GM12872 (cell line): ENCODE data around the gene EXD1.

Experiments used
- TF ChIP-seq, protein P1 (sequence below): IDR thresholded peaks from 3 replicates; pipeline ENCODE4 v1.5.1; 2011; ENCODE audit warnings: low read depth, mild to moderate bottlenecking, low read length, moderate library complexity; ENCODE audit not compliant: insufficient read depth

The EXD1 gene

DNA sequence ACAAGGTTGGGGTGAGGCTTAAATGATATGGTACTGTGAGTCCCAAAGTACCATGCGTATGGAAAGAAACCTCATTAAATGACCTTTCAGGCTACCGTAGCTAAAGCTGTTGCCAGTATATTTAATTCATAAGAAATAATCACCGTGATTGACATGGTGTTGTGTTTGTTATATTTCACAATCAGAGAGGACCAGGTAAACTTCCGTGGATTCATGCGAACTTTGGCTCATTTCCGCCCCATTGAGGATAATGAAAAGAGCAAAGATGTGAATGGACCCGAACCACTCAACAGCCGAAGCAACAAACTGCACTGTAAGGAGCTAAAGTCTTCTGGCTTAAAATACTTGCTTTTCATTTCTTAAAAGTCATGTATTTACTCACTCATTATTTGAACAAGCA, 32.0 kb upstream of the EXD1 start:
- TF ChIP-seq, protein P1, sequence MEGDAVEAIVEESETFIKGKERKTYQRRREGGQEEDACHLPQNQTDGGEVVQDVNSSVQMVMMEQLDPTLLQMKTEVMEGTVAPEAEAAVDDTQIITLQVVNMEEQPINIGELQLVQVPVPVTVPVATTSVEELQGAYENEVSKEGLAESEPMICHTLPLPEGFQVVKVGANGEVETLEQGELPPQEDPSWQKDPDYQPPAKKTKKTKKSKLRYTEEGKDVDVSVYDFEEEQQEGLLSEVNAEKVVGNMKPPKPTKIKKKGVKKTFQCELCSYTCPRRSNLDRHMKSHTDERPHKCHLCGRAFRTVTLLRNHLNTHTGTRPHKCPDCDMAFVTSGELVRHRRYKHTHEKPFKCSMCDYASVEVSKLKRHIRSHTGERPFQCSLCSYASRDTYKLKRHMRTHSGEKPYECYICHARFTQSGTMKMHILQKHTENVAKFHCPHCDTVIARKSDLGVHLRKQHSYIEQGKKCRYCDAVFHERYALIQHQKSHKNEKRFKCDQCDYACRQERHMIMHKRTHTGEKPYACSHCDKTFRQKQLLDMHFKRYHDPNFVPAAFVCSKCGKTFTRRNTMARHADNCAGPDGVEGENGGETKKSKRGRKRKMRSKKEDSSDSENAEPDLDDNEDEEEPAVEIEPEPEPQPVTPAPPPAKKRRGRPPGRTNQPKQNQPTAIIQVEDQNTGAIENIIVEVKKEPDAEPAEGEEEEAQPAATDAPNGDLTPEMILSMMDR: no peak

DNA sequence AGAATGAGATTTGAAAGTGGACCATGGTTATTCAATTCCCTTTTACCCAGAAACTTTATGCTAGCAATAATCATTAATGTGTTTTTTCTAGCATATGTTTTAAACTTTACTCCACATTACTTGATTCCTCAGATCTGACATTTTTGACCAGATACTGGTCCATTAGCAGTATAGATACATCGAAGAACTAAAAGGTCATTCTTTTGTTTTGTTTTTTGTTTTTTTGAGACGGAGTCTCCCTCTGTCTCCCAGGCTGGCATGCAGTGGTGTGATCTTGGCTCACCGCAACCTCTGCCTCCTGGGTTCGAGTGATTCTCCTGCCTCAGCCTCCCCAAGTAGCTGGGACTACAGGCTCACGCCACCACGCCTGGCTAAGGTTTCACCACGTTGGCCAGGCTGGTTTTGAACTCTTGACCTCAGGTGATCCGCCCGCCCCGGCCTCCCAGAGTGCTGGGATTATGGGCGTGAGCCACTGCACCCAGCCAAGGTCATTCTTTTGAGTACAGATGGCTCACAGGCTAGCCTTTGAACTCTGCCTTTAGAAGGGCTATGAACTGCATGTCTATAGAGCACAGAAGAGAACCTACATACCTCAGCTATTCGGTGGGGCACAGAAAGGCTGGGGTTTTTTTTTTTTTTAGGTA, 29.1 kb upstream of the EXD1 start:
- TF ChIP-seq, protein P1: no peak

DNA sequence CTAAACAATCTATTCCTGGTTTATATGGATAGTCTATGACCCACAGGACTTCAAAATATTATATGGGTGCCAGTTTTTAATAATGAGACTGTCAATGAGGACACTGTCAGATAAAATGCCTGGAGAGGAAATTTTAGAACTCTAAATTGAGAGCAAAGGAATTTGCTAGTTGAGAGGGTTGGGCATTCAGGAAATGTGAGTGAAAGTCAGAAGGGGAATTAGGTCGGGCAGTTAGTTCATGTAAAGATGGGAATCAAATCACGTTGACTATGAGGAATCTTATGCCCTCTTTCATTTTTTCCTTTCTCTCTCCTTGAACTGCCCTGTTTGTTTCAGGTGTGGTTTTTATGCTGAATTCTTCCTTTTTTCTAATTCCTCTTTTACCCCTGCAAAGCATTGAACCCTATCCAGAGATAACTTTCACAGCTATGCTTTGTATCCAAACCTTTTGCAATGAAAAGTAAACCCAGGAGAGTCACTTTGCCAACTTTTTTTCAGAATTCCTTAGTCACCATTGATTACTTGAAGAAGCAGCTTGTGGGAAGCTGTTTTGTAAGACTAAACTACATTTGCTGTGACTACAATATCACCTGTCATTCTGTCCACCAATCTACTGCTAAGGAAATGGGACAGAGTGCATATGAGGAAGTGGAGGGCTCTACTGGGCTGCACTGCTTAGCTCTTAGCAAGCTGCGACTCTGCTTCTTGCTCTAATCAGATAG, 28.4 kb upstream of the EXD1 start:
- TF ChIP-seq, protein P1: no peak

DNA sequence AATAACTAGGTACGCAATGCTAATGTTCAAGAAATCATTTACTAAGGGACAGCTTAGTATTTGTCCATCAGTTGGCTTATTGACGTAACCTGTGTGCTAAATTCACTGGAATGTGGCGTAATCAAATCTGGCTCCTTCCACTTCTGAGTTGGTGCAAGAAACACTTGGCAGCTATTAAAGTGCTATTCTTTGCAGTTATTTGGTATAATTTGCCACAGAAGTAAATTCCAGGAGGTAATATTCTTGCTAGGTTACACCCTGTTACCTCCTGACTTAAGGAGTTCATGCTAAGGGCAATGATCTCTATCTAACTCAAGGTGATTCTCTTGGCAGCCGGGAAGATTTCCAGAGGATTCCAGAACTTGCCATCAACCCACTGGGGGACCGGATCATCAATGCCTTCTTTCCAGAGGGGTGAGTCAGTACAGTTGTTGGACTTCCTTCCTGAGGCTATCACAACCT, 26.1 kb upstream of the EXD1 start:
- TF ChIP-seq, protein P1: no peak

DNA sequence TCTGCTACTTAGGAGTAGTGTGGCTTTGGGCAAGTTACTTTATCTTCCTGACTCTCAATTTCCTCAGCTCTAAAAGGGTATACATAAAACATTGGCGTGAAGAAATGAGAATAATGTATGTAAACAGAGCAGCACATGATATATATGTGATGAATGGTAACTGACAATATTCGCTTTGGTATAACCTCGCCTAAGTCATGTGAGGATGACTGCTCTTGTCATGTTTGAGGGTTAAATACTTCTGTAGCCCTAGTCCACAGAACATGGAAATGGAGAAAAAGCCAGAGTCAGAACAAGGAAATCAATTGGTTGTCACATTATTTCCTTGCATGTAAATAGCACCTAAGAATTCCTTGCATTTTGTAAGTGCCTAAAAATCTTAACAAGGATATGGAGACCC, 25.5 kb upstream of the EXD1 start:
- TF ChIP-seq, protein P1: no peak

DNA sequence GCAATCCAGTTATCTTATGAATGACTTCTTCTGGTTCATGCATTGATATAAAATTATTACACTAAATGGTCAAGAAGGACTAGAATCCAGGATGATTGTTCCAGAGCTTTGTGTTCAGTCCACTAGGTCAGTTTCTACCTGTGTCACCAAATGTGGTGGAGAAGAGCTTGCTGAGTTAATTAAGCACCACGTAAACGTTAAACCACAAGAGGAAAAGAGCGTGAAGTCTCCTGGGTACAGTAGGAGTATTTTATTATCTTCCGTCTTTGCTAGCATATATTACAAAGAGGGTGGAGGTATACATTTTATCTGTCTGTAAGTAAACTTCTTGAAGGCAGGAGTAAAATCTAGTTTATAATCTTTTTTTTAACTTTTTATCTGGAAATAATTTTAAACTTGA, 24.0 kb upstream of the EXD1 start:
- TF ChIP-seq, protein P1: no peak

DNA sequence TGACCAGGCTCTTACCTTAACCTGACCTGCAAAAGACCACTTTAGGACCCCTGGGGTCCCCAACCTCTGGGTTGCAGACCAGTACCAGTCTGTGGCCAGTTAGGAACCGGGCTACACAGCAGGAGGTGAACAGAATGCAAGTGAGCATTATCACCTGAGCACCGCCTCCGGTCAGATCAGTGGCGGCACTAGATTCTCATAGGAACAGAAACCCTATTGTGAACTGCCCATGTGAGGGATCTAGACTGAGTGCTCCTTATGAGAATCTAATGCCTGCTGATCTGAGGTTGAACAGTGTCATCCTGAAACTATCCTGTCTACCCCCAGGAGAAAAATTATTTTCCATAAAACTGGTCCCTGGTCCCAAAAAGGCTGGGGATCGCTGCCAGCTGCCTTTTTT, 20.9 kb upstream of the EXD1 start:
- TF ChIP-seq, protein P1: no peak
